ENCODE results near the gene C10orf62. TPM values are rescaled to one million over a fixed set of nuclear protein-coding genes. Genes with fewer than 3 reads are reported as not detected.
"Not testable (repeated sequence)": the region's sequence is repeated elsewhere in the genome, so short reads cannot be mapped to it uniquely, and the experiment has no call there.

C10orf62 gene
- polyA plus RNA-seq, 6 donors from 2014 or later: not detected

DNA sequence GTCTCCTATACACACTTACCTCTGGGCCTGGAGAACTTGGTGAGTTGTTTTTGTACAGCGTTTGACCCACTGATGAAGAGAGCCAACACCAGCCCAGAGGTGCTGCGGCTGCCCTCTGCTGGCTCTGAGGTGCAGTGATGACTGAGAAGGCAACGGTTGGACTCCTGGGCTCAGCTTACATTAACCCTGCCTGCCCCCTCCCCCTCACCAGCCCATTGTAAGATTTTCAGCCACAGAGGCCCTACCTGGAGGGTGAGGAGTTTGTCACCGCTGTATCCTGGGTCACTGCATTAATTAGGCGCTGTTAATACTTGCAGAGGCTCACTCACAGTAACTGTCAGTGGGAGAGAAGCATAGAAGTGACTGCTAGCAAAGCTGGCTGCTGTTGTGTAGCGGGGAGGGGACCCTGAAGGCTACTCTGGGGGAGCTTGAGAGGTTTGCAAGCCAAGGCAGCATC is 35.9 kb upstream of the C10orf62 start:
- Mint-ChIP-seq H3K27ac (no peak overlapping the region), H3K4me3 (no peak overlapping the region), H3K27me3 (no peaks in the 10 kb centered on the region), H3K36me3 (peaks cover 0 to 4% of the 10 kb centered on the region in 2 donors), H3K4me1 (no peaks in the 10 kb centered on the region), H3K9me3 (peaks cover 0 to 15% (median 8%) of the 10 kb centered on the region in 7 donors)
- peak; percentile 39 for DNase-seq
- peak; percentile 74 to 78 for ATAC-seq (ENCODE audit: low read depth in 2 of 2)

DNA sequence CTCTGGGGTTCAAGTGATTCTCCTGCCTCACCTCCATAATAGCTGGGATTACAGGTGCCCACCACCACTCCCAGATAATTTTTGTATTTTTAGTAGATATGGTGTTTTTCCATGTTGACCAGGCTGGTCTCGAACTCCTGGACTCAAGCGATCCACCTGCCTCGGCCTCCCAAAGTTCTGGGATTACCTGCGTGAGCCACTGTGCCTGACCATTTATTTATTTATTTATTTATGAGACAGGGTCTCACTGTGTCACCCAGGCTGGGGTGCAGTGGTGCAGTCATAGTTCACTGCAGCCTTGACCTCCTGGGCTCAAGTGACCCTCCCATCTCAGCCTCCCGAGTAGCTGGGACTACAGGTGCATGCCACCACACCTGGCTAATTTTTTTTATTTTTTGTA is 35.2 kb upstream of the C10orf62 start:
- not testable (repeated sequence) for DNase-seq

DNA sequence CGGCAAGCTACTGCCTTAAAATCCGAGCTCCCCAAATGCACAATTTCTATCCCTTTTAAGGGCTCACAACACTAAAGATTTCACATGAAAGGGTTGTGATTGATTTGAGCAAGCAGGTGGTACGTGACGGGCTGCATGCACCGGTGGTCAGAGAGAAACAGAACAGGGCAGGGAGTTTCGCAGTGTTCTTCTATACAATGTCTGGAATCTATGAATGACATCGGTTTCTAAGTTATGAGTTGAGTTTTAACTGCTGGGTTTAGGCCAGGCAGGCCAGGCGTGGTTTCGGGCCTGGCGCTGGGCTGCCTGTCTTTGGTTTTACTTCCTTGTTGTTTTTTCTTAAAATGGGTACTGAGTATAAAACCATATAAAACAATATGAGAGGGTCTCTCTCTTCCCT is 34.0 kb upstream of the C10orf62 start:
- H3K36me3 Mint-ChIP-seq; H3K27me3 Mint-ChIP-seq; ATAC-seq (ENCODE audit: low read depth in 2 of 2); DNase-seq; H3K4me3 Mint-ChIP-seq; H3K27ac Mint-ChIP-seq; H3K4me1 Mint-ChIP-seq: not testable (repeated sequence)
- H3K9me3 Mint-ChIP-seq: peaks cover 0 to 15% (median 8%) of the 10 kb centered on the region in 7 donors

More for the DNA sequence above, 35.2 kb upstream of the C10orf62 start:
- not testable (repeated sequence) for H3K4me3 Mint-ChIP-seq; H3K27me3 Mint-ChIP-seq; ATAC-seq (ENCODE audit: low read depth in 2 of 2); H3K4me1 Mint-ChIP-seq; H3K27ac Mint-ChIP-seq; H3K36me3 Mint-ChIP-seq
- H3K9me3 Mint-ChIP-seq: peaks cover 0 to 15% (median 8%) of the 10 kb centered on the region in 7 donors

DNA sequence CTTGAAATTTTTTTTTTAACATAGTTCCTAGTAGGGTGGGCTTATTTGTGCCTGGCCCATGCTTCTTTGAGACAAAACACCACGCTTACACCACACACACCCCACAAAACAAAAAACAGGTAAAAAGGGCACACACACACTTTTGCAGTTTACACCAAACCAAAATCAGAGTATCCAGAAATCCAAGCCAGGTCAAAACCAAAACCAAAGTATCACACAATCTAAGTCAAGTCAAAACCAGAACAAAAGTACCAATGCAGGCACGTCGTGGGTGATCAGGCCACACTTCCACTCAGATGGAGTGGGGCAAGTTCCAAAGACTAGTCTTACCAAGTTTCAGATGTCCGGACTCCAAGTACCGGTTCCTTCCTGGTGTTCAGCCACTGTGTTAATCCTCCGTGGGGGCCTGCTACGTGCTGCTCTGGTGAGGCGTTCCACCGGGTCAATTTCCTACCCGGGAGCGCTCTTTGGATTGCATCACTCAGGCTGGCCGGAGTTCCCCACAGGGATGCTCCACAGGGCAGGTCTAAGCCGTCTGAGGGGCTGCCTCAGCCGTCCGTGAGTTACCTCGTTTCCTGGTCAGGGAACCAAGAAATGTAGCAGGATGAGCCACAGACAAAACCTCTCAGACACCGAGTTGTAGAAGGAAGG is 28.7 kb upstream of the C10orf62 start:
- not testable (repeated sequence) for H3K9me3 Mint-ChIP-seq; H3K4me1 Mint-ChIP-seq; DNase-seq; H3K4me3 Mint-ChIP-seq; ATAC-seq (ENCODE audit: low read depth in 2 of 2); H3K27ac Mint-ChIP-seq; H3K36me3 Mint-ChIP-seq; H3K27me3 Mint-ChIP-seq

DNA sequence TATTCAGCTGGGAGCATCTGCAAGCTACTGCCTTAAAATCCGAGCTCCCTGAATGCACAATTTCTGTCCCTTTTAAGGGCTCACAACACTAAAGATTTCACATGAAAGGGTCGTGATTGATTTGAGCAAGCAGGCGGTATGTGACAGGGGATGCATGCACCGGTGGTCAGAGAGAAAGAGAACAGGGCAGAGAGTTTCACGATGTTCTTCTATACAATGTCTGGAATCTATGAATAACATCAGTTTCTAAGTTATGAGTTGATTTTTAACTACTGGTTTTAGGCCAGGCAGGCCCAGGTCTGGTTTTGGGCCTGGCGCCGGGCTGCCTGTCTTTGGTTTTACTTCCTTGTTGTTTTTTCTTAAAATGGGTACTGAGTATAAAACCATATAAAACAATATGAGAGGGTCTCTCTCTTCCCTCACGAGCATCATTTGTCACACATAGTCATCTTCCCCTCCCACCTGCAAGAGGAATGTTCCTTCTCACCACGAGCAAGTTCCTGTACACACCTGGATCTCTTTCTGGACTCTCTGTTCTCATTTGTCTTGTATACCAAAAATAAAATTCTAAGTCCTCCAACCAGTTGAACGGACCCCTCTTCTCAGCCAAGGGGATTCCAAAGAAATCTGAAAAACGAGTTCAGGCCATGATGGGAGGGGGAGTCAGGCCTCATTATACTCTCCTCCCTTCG is 28.0 kb upstream of the C10orf62 start:
- H3K36me3 Mint-ChIP-seq; H3K27me3 Mint-ChIP-seq; ATAC-seq (ENCODE audit: low read depth in 2 of 2); H3K9me3 Mint-ChIP-seq; H3K27ac Mint-ChIP-seq; H3K4me1 Mint-ChIP-seq; DNase-seq: not testable (repeated sequence)
- H3K4me3 Mint-ChIP-seq: peak overlapping the region in 1 of 8 donors; percentile 71

DNA sequence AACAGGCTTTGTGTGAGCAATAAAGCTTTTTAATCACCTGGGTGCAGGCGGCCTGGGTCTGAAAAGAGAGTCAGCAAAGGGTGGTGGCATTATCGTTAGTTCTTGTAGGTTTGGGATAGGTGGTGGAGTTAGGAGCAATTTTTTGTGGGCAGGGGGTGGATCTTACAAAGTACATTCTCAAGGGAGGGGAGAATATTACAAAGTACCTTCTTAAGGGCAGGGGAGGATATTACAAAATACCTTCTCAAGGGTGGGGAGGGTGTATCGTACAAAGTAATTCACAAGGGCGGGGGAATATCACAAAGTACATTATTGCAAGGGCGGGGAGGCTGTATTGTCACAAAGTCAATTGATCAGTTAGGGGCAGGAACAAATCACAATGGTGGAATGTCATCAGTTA is 27.2 kb upstream of the C10orf62 start:
- not testable (repeated sequence) for H3K36me3 Mint-ChIP-seq; ATAC-seq (ENCODE audit: low read depth in 2 of 2); H3K27ac Mint-ChIP-seq; H3K4me3 Mint-ChIP-seq; DNase-seq; H3K27me3 Mint-ChIP-seq; H3K4me1 Mint-ChIP-seq; H3K9me3 Mint-ChIP-seq

DNA sequence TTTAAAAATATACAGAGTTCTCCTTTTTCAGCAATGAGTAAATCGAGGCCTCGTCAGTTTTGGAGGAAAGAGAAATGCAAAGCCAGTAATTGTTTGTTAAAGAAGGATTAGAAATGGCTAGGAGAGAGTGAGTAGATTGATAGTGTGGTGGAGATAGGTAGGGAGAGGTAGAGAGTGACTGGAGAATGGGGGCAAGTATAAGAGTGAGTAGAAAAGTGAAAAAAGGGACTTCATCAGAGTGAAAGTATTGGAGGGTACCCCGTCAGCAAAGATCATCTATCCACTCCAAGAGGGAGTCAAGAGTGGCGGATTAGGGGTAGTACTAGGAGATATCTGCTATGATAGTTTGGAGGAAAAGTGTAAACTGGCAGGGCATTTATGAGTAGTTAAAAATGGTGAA is 26.2 kb upstream of the C10orf62 start:
- Mint-ChIP-seq H3K36me3 (no peaks in the 10 kb centered on the region), H3K27me3 (no peaks in the 10 kb centered on the region), H3K27ac (no peak overlapping the region), H3K4me3 (no peak overlapping the region), H3K9me3 (peaks cover 0 to 4% (median 0%) of the 10 kb centered on the region in 7 donors), H3K4me1 (no peaks in the 10 kb centered on the region)
- ATAC-seq (ENCODE audit: low read depth in 2 of 2): no peak
- no peak for DNase-seq

DNA sequence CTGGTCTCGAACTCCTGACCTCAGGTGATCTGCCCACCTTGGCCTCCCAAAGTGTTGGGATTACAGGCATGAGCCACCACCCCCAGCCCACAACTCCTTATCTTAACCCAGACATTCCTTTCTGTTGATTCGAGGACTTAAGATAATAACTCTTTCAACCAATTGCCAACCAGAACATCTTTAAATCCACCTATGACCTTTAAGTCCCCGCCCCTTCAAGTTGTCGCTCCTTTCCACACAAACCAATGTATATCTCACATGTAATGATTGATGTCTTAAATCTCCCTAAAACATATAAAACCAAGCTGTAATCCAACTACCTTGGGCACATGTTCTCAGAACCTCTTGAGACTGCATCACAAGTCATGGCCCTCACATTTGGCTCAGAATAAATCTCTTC is 24.7 kb upstream of the C10orf62 start:
- peaks cover 0 to 4% (median 0%) of the 10 kb centered on the region in 7 donors for H3K9me3 Mint-ChIP-seq
- H3K27ac Mint-ChIP-seq: no peak overlapping the region
- ATAC-seq (ENCODE audit: low read depth in 2 of 2) (no peak), DNase-seq (no peak)
- no peaks in the 10 kb centered on the region for H3K36me3 Mint-ChIP-seq
- H3K4me1 Mint-ChIP-seq: no peaks in the 10 kb centered on the region
- H3K4me3 Mint-ChIP-seq: no peak overlapping the region
- H3K27me3 Mint-ChIP-seq: no peaks in the 10 kb centered on the region

DNA sequence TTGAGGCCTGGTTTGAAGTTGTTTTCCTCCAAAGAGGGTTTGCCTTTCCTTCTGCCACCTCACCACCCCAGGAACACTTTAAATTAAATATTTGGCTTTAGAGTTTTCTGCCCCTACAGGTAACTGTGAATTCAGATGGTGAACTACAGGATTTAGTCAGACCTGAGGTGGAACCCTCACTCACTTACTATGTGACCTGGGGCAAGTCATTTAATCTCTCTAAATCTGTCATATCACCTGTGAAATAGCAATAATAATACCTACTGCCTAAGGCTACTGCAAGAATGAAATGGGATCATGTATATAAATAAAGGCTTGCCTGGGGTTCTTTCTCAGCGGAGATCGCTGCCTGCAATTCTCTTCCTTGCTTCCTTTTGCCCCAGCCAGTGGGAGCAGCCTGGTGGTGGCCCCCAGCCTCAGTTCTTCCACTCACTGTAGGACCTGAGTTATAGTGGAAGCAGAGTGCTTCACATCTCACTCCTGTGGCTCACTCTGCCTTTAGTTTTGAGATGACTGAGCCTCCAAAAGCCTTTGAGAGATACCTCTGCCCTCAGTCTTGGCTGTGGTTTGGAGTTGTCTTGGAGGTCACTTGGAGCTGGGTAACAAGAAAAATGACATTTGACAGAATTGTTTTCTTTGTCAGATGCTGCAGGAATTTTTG is 23.1 kb upstream of the C10orf62 start:
- no peaks in the 10 kb centered on the region for H3K9me3 Mint-ChIP-seq
- H3K4me3 Mint-ChIP-seq: no peak overlapping the region
- no peaks in the 10 kb centered on the region for H3K4me1 Mint-ChIP-seq
- no peaks in the 10 kb centered on the region for H3K36me3 Mint-ChIP-seq
- DNase-seq (no peak), ATAC-seq (ENCODE audit: low read depth in 2 of 2) (no peak)
- no peaks in the 10 kb centered on the region for H3K27me3 Mint-ChIP-seq
- peak overlapping the region in 1 of 6 donors; percentile 37 for H3K27ac Mint-ChIP-seq

DNA sequence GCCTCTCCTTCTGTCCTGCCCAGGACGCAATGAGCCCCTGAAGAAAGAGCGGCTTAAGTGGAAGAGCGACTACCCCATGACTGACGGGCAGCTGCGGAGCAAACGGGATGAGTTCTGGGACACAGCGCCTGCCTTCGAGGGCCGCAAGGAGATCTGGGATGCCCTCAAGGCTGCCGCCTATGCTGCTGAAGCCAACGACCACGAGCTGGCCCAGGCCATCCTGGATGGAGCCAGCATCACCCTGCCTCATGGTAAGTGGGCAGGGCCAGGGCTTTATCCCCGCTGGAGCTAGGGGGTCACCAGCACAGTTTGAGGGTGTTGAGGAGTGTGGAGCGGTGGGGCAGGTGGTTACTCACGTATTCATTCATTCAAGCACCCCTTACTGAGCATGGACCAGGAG is 21.6 kb upstream of the C10orf62 start:
- no peak overlapping the region for H3K27ac Mint-ChIP-seq
- no peaks in the 10 kb centered on the region for H3K4me1 Mint-ChIP-seq
- H3K9me3 Mint-ChIP-seq: no peaks in the 10 kb centered on the region
- no peak overlapping the region for H3K4me3 Mint-ChIP-seq
- no peak for DNase-seq
- no peaks in the 10 kb centered on the region for H3K36me3 Mint-ChIP-seq
- no peak for ATAC-seq (ENCODE audit: low read depth in 2 of 2)
- no peaks in the 10 kb centered on the region for H3K27me3 Mint-ChIP-seq

DNA sequence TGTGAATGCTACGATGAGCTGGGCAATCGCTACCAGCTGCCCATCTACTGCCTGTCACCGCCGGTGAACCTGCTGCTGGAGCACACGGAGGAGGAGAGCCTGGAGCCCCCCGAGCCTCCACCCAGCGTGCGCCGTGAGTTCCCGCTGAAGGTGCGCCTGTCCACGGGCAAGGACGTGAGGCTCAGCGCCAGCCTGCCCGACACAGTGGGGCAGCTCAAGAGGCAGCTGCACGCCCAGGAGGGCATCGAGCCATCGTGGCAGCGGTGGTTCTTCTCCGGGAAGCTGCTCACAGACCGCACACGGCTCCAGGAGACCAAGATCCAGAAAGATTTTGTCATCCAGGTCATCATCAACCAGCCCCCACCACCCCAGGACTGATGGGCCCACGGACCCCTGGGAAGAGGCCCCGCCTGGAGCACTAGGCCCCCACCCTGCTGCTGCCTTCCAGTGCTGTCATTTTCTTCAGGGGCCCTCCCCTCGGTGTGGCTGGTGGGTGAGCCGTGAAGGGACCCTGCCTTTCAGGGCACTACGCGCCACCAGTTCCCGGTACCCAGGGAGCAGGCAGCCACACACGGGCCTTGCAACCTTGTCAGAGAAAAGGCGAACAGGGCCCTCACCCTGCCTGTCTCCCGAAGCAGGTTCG is 19.3 kb upstream of the C10orf62 start:
- H3K4me1 Mint-ChIP-seq: no peaks in the 10 kb centered on the region
- no peaks in the 10 kb centered on the region for H3K36me3 Mint-ChIP-seq
- ATAC-seq (ENCODE audit: low read depth in 2 of 2) (no peak), DNase-seq (no peak)
- H3K4me3 Mint-ChIP-seq: no peak overlapping the region
- H3K27ac Mint-ChIP-seq: no peak overlapping the region
- no peaks in the 10 kb centered on the region for H3K27me3 Mint-ChIP-seq
- no peaks in the 10 kb centered on the region for H3K9me3 Mint-ChIP-seq

DNA sequence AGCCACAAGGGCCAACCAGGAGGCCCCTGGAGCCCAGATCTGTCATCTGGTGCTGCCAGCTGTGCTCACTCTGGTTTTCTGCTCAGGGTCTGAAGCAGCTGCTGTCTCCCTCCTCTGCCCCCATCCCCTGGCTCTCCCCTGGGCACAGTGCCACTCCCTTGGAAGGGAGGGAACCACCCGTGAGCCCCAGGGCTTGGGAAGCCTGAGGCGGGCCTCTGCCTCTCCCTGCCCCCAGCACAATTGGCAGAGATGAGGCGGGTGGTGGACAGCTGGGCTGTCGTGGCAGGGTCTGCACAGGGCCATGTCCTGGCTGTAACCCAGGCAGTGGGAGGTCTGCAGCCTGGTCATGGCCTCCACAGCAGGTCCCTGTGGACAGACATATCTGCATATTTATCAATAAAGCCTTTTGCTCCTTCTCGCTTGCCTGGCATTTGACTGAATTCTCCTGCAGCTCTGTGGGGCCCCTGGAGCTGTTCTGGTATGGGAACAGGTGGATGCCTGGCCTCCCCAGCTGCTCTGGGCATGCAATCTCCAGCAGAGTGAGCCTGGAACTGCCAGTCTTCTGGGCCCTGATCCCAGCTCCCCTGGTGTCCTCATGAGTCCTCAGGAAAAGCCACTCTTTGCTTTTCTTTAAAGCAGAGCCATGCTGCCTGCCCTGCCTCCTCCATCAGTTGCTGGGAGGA is 18.6 kb upstream of the C10orf62 start:
- DNase-seq: no peak
- Mint-ChIP-seq H3K27ac (no peak overlapping the region), H3K4me3 (no peak overlapping the region), H3K9me3 (no peaks in the 10 kb centered on the region), H3K36me3 (no peaks in the 10 kb centered on the region), H3K27me3 (no peaks in the 10 kb centered on the region), H3K4me1 (no peaks in the 10 kb centered on the region)
- ATAC-seq (ENCODE audit: low read depth in 2 of 2): no peak

DNA sequence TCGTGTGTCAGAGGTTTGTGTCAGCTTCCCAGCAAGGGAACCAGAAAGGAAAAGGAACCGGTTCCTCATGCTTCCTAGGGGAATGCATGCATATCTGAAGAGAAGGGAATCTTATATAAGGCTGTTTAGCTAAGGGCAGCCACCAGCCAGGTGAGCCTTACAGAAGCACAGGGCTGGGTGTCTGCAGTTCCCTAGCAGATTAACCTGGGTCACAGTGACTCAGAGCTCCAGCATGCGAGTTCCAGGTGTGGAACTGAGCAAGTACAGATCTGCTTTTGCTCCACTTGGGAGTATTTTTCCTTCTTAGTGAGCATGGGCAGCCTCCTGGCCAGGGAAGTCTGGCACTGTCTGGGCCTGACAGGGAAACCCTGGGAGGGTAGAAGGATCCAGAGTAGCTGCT is 17.9 kb upstream of the C10orf62 start:
- Mint-ChIP-seq H3K36me3 (no peaks in the 10 kb centered on the region), H3K27me3 (no peaks in the 10 kb centered on the region), H3K4me1 (no peaks in the 10 kb centered on the region), H3K9me3 (no peaks in the 10 kb centered on the region), H3K4me3 (no peak overlapping the region), H3K27ac (no peak overlapping the region)
- no peak for DNase-seq
- ATAC-seq (ENCODE audit: low read depth in 2 of 2): no peak
